Breast epithelium (tissue), 3 donors: ENCODE measurements around the gene PKMYT1.

Experiments
- CTCF ChIP-seq, 3 donors: fragments of 450-650 bp; IDR thresholded peaks; one replicate each; pipeline ENCODE4 v1.5.1; 2016 to 2017; ENCODE audit warnings: antibody characterized with exemption in 3 of 3, mild to moderate bottlenecking in 3 of 3, moderate library complexity in 3 of 3
- POLR2AphosphoS5 ChIP-seq, 3 donors: sonication (generic); formaldehyde crosslinking; IDR thresholded peaks; one replicate each; pipeline ENCODE4 v1.6.1; 2017; ENCODE audit warnings: antibody characterized with exemption in 3 of 3

GRCh38 chr16:3009568-3010390, 29.5 kb upstream of the PKMYT1 start:
- no peak for TF ChIP-seq CTCF (IDR thresholded peaks at IDR 0.05)
- TF ChIP-seq POLR2AphosphoS5 (IDR thresholded peaks at IDR 0.05) = no peak
